ENCODE results near the gene ETFA. TPM values are rescaled to one million over a fixed set of nuclear protein-coding genes. Genes with fewer than 3 reads are reported as not detected.

The ETFA gene
- total and polyA plus RNA-seq, 2 of the 8 experiments (the other 6 are each of a cell fraction or from before 2014, with no cell fraction given) = 60.9 to 90.0 TPM

GRCh38 chr15:76221085-76221767 lies 90.0 kb downstream of the ETFA start (continued):
- TF ChIP-seq MAFK (IDR thresholded peaks at IDR 0.05; ENCODE audit: low read depth, low read length) (no peak), EP300 (IDR thresholded peaks at IDR 0.05; ENCODE audit: borderline replicate concordance in 1 of 2, low read depth in 2 of 2, low read length in 2 of 2) (no peak), CHD2 (IDR thresholded peaks at IDR 0.05; ENCODE audit: low read length) (no peak), SIRT6 (IDR thresholded peaks at IDR 0.05; ENCODE audit: low read length) (no peak), SAP30 (IDR thresholded peaks at IDR 0.05; ENCODE audit: insufficient read depth, insufficient replicate concordance, low read length) (no peak), POLR2A (IDR thresholded peaks at IDR 0.05; ENCODE audit: control extremely low read depth in 1 of 2, low read depth in 2 of 2, low read length in 2 of 2) (no peak), ZNF274 (IDR thresholded peaks at IDR 0.05; ENCODE audit: borderline replicate concordance, extremely low read depth, low read length) (no peak)

Measured in H1 (cell line).